ENCODE results near the gene PYGM. TPM values are rescaled to one million over a fixed set of nuclear protein-coding genes. Genes with fewer than 3 reads are reported as not detected.

Gene PYGM
- total RNA-seq, 1 experiment from 2014 or later: 3.6 TPM

GRCh38 chr11:64715110-64715509 is 44.7 kb downstream of the PYGM start:
- Histone ChIP-seq H3K4ac (ENCODE audit: low read depth, low read length) (no peak overlapping the region), H3K27ac (ENCODE audit: insufficient read length, low read depth, low read length) (no peak overlapping the region), H3K27me3 (ENCODE audit: insufficient read depth, low read length) (peaks cover 9% of the 10 kb centered on the region; the same call in 1 of the 2 replicates), H4K8ac (replicated peaks; ENCODE audit: insufficient read length, low read depth, low read length) (no peak overlapping the region), H3K9ac (ENCODE audit: extremely low read depth, insufficient read length, low read length) (no peak overlapping the region), H3K23me2 (ENCODE audit: insufficient read length, low read depth, low read length, poor library complexity, severe bottlenecking) (peaks cover 6% of the 10 kb centered on the region), H3K18ac (ENCODE audit: insufficient read length, low read depth, low read length) (no peak overlapping the region), H4K20me1 (ENCODE audit: control insufficient read depth, insufficient read depth, insufficient read length) (peaks cover 3% of the 10 kb centered on the region), H3K4me2 (ENCODE audit: insufficient read depth, insufficient read length, low read length) (no peak overlapping the region), H3K9me3 (ENCODE audit: control insufficient read depth, low read depth, low read length) (no peaks in the 10 kb centered on the region), H3K56ac (ENCODE audit: insufficient read length, low read depth, low read length) (no peak overlapping the region), H3K79me2 (ENCODE audit: insufficient read depth, low read length) (no peaks in the 10 kb centered on the region), H2BK120ac (ENCODE audit: low read depth, low read length, poor library complexity, severe bottlenecking) (no peak overlapping the region), H2BK20ac (ENCODE audit: low read depth, low read length, poor library complexity, severe bottlenecking) (no peak overlapping the region), H2AFZ (ENCODE audit: low read length) (no peak overlapping the region), H2BK15ac (ENCODE audit: low read depth, low read length) (no peak overlapping the region), H4K5ac (ENCODE audit: insufficient read length, low read depth, low read length) (no peak overlapping the region), H2BK5ac (ENCODE audit: insufficient read length, low read length) (no peak overlapping the region), H2AK5ac (ENCODE audit: insufficient read length, low read length) (no peak overlapping the region), H3T11ph (ENCODE audit: low read length) (no peak overlapping the region), H3K14ac (ENCODE audit: insufficient read depth, low read length) (no peak overlapping the region), H2BK12ac (ENCODE audit: insufficient read length, low read depth, low read length) (no peak overlapping the region), H4K91ac (ENCODE audit: insufficient read length, low read depth, low read length) (no peak overlapping the region), H3K4me1 (ENCODE audit: insufficient read depth, low read length) (peaks cover 10% of the 10 kb centered on the region; the same call in 1 of the 2 replicates), H3K79me1 (ENCODE audit: insufficient read depth, low read depth, low read length, poor library complexity, severe bottlenecking) (no peaks in the 10 kb centered on the region), H3K23ac (ENCODE audit: insufficient read length, low read depth, low read length) (no peak overlapping the region)
- Mint-ChIP-seq H3K4me3 (peak overlapping the region in 1 of 2 experiments; percentile 28; a peak in 2 of 5 replicates), H3K9me3 (no peaks in the 10 kb centered on the region; a peak in 2 of 5 replicates), H3K27ac (no peak overlapping the region), H3K36me3 (ENCODE audit: insufficient read depth in 1 of 3, low read depth in 3 of 3) (no peaks in the 10 kb centered on the region), H3K27me3 (ENCODE audit: low read depth) (peaks cover 92% of the 10 kb centered on the region), H3K4me1 (peaks cover 19 to 61% of the 10 kb centered on the region in 2 experiments)
- DNase-seq: no peak
- no peak for TF ChIP-seq CTCF (conservative IDR thresholded peaks at IDR 0.05)
- WGBS (ENCODE audit: extremely low coverage, insufficient read length, low lambda C conversion rate): no CpG with 5 or more reads among the region's 5 CpGs

Measured in H9 (cell line).